SKM-1 treated with dmso at 0.1 percent for 144 hours (cell line): ENCODE measurements around the gene OVOL2.

ENCODE experiments used
- DNase-seq: peaks from one replicate; lab custom pipeline; 2025; ENCODE audit not compliant: unreplicated experiment; lab: John Stamatoyannopoulos, UW

OVOL2 gene

DNA sequence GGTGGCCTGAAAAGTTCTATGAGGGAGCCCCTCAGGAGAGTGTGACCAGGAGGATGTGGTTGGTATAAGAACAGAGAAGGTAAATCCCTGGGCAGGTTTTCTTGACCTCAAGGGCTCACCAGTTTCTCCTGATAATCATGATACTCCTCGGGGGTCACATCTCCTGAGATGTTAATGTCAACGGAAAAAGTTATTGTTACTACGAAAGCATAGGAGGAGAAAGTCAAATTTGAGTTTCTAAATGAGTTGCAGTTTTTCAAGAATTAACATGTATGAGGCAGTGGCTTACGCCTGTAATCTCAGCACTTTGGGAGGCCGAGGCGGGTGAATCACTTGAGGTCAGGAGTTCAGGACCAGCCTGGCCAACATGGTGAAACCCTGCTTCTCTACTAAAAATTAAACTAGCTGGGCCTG, 65.5 kb downstream of the OVOL2 start:
- DNase-seq: no peak

DNA sequence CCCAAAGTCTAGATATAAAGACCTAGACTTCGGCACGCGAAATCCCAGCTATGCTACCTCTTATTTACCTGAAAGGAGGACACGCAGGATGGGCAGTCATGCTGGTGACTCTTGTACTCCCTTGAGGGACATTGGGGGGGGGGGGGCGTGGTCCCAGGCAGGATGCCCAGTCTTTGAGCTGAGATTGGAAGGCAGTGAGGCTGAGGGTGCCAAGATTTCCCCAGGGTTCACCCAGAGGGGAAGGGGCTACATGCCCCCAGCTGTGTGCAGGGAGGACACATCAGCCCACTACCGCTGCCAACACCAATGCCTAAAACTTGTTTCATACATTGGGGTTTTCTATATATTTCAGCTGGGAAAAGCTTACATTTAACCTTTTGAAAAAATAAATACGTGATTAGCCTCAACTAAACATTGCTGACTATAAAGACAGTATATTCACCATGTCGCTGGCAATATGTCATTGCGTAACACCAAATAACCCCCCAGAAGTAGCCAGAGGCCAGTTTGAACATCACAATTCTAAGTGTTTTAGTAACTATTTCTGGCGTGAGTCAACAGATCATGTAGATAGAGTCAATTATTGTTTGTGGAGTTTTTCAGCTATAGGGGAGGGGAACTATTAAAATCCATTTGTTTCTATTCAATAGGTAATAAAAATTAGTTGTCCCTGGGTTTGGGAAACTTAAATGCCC, 67.3 kb downstream of the OVOL2 start:
- no peak for DNase-seq

DNA sequence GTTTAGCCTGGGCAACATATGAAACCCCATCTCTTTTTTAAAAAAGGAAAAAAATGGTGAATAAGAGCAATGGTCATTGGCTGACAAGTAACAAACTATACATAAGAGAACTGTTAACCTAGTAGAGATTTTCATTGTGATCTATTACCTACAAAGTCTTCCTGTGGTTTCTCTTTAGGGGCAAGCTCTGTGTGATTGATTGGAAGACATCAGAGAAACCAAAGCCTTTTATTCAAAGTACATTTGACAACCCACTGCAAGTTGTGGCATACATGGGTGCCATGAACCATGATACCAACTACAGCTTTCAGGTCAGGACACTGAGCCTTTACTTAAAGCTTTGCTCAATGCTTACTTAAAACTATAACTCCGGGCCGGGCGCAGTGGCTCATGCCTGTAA, 69.7 kb downstream of the OVOL2 start:
- no peak for DNase-seq

DNA sequence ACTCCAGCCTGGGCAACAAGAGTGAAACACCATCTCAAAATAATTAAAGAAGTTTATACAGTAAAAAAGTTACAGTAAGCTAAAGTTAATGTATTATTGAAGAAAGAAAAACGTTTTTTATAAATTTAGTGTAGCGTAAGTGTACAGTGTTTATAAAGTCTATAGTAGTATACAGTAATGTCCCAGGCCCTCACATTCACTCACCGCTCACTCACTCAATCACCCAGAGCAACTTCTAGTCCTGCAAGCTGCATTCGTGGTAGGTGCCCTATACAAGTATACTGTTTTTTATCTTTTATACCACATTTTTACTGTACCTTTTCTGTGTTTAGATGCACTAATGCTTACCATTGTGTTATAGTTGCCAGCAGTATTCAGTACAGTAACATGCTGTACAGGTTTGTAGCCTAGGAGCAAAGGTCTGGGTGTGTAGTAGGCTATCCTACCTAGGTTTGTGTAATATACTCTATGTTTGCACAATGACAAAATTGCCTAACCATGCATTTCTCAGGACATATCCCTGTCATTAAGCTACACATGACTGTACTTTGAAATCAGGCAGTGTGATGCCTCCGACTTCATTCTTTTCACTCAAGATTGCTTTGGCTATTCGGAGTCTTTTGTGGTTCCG, 72.2 kb downstream of the OVOL2 start:
- no peak for DNase-seq

DNA sequence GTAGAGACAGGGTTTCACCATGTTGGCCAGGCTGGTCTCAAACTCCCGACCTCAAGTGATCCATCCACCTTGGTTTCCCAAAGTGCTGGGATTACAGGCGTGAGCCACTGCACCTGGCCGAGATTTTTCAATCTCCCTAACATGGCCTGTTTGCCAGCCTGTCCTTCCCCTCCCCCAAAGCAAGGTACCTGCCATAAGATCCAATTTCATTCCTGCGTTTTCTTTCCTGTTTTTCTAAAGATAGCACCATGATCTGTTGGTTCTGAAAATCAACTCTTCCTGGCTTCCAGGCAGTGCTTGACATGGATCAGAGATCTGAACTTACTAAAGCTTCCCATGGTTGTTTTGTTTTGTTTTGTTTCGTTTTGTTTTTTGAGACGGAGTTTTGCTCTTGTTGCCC, 81.4 kb downstream of the OVOL2 start:
- no peak for DNase-seq
